SK-N-SH treated with all-trans-retinoic acid at 6 μM for 48 hours (cell line): Measurements from ENCODE around the gene FAM124B.

Experiments
- ARNTL ChIP-seq: fragments of 450-650 bp; formaldehyde crosslinking; IDR thresholded peaks from 2 replicates; pipeline ENCODE4 v1.5.0; 2020; ENCODE audit warnings: low read depth, mild to moderate bottlenecking, moderate library complexity, borderline replicate concordance
- CSDC2 ChIP-seq: fragments of 250-450 bp; sonication (Bioruptor Pico); IDR thresholded peaks from 2 replicates; pipeline ENCODE4 v1.5.0; 2020; ENCODE audit warnings: mild to moderate bottlenecking, moderate library complexity
- ESRRG ChIP-seq: fragments of 250-450 bp; sonication (Bioruptor Pico); IDR thresholded peaks from 2 replicates; pipeline ENCODE4 v1.6.1; 2021; ENCODE audit warnings: mild to moderate bottlenecking
- RARB ChIP-seq: fragments of 250-450 bp; sonication (Bioruptor Pico); IDR thresholded peaks from 2 replicates; pipeline ENCODE4 v1.8.0; 2021; ENCODE audit warnings: mild to moderate bottlenecking, moderate library complexity
- TCF4 ChIP-seq: fragments of 250-450 bp; sonication (Bioruptor Pico); IDR thresholded peaks from 2 replicates; pipeline ENCODE4 v1.8.0; 2021; ENCODE audit warnings: mild to moderate bottlenecking, moderate library complexity, borderline replicate concordance
- ZFP30 ChIP-seq: fragments of 450-650 bp; formaldehyde crosslinking; IDR thresholded peaks from 2 replicates; pipeline ENCODE4 v1.5.0; 2022; ENCODE audit warnings: mild to moderate bottlenecking, moderate library complexity
- ZNF565 ChIP-seq: fragments of 450-650 bp; formaldehyde crosslinking; conservative IDR thresholded peaks from 2 replicates; pipeline ENCODE4 v1.5.0; 2020; ENCODE audit warnings: low read depth, mild to moderate bottlenecking, moderate library complexity

- no peak for TF ChIP-seq TCF4
- TF ChIP-seq ARNTL (CRISPR knock-in tag), result no peak
- no peak for TF ChIP-seq ZNF565 (CRISPR knock-in tag)
- no peak for TF ChIP-seq ZFP30
- TF ChIP-seq CSDC2 (CRISPR knock-in tag), result no peak
- TF ChIP-seq ESRRG (CRISPR knock-in tag), result no peak
- TF ChIP-seq RARB (CRISPR knock-in tag), result no peak
These were observed 31.5 kb upstream of the FAM124B start for GRCh38 chr2:224433442-224433841.
